GM21723 (cell line): ENCODE data around the gene FAM24B.

Experiments
- ATAC-seq: cut with Tn5 transposase; IDR thresholded peaks from one replicate; pipeline ENCODE4 v1.9.1; 2021; ENCODE audit warnings: mild to moderate bottlenecking, moderate library complexity; ENCODE audit not compliant: unreplicated experiment

The FAM24B gene

GRCh38 chr10:122829454-122829853 is 49.9 kb downstream of the FAM24B start:
- no peak for ATAC-seq

DNA sequence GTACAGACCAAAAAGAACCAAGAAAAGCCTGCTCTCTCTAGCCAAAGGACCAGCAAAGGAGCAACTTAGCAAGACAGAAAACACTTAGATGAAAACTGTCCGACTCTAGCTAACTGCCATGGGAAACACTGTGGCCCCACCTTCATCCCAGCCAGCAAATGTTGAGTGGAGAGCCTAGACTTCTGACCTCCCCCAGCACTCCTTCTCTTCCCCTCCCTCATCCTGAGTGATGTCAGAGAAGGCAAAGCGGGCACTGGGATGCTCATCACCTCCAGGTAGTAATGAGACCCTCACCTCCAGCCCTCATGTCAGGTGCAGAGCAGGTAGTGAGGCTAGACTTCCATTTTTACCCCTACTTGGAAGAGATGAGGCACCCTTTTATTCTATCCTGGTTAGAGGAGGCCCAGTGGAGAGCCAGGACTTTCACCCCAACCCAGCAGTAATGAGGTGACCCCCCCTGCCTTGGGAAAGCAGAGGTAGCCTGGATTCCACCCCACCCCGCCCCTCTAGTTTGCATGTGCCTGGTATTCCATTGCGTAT is 50.6 kb downstream of the FAM24B start:
- ATAC-seq = no peak

GRCh38 chr10:122827302-122827701 is 52.1 kb downstream of the FAM24B start:
- ATAC-seq = no peak

- no peak for ATAC-seq
These were observed 56.2 kb downstream of the FAM24B start for GRCh38 chr10:122822973-122823690.

DNA sequence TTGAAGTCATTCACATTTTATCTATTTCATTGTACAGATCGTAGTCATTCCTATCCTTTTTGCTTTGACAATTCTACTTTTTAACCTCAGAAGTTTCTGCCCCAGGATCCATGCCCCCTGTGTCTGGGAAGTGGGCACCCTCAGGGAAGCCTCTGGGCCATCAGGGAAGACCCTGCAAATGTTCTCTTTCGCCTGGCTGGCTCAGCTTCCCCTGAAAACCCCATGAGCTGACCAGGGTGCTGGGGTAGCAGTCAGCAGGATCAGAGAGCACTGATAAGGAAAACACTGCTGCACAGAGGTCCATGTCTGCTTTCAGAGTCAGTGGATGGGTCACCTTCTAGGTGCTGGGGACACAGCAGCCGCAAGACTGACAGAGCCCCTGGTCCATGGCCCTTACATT is 57.6 kb downstream of the FAM24B start:
- ATAC-seq = no peak

DNA sequence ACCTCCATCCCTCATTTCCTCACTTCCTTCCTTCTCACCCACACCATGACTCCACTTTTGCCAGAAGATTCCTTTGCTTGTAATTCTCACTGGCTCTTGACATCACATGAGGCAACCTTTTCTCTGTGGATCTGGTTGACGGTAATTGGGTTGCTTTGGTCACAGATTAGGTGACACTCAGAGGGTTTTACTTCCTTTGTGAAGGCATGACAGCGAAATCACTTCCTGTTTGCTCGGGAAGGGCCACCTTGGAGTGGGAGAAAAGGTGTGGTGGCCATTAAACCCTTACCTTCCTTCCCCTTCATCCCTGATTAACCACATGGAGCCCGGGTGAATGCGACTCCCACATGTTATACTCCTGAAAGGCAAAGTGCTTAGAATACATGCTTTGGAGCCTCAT is 63.9 kb downstream of the FAM24B start:
- ATAC-seq = no peak

GRCh38 chr10:122814493-122814892 is 64.9 kb downstream of the FAM24B start:
- no peak for ATAC-seq

GRCh38 chr10:122812751-122813150 is 66.6 kb downstream of the FAM24B start:
- ATAC-seq = no peak

DNA sequence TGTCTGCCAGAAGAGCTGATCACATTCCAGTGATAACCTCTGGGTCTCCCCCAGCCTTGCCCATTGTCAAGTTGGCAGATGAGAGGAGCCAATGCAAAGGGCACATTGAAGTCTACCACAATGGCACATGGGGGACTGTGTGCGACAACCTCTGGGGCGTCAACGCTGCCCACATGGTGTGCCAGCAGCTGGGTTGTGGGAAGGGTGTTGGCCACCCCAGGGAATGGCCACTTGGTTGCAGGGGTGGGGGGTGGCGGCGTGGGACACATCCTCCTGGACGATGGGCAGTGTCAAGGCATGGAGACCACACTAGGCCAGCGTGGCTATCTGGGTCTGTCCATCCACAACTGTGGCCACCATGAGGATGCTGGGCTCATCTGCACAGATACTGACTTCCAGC is 77.1 kb downstream of the FAM24B start:
- no peak for ATAC-seq
